NB4 (cell line): ENCODE data around the gene SCAMP1.

Experiments used
- CTCF ChIP-seq: IDR thresholded peaks from one replicate; pipeline ENCODE4 v1.5.1; 2012; ENCODE audit warnings: low read depth, low read length
- MAX ChIP-seq: IDR thresholded peaks from 2 replicates; pipeline ENCODE4 v1.6.1; 2011; ENCODE audit warnings: low read depth, low read length
- POLR2A ChIP-seq: IDR thresholded peaks from 2 replicates; pipeline ENCODE4 v1.6.1; 2011; ENCODE audit warnings: mild to moderate bottlenecking; ENCODE audit not compliant: insufficient read length; ENCODE audit errors: extremely low read depth

DNA sequence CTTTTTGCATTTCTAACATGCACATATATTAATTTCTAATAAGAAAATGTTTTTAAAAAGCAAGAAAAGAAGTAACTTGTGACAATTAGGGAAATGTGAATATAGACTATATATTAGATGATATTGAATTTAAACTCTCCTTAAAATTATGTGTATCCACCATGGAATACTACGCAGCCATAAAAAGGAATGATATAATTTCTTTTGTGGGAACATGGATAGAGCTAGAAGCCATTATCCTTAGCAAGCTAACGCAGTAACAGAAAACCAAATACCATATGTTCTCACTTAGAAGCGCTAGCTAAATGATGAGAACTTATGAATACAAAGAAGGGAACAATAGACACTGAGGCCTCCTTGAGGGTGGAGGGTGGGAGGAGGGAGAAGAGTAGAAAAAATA is 42.1 kb upstream of the SCAMP1 start:
- TF ChIP-seq CTCF (no peak), MAX (no peak), POLR2A (no peak)
